ENCODE data around the gene ST3GAL5.
"Not testable (repeated sequence)": the region's sequence is repeated elsewhere in the genome, so short reads cannot be mapped to it uniquely, and the experiment has no call there.

ST3GAL5 gene

DNA sequence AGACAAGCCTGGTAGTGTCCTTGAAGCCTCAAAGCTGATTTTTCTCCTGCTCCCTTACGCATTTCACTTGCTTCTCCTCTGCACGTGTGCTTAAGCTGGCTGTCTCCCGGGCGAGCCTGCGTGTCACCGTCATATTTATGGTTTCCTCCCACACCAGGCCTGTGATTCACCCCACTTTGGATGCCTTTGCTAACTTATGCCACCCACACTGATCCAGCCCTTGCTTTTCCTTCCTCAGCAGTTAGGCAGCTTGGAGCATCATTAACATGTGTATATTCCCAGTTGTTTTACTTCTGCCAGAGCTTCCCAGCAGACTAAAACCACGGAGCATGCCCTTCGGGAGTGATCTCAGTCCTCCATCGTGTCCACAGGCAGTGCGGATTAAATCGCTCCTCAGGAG lies 2.2 kb downstream of the ST3GAL5 start:
- no peak for TF ChIP-seq EZH2 (IDR thresholded peaks at IDR 0.05; ENCODE audit: borderline replicate concordance, low read depth, low read length, severe bottlenecking)
- TF ChIP-seq, protein P1, sequence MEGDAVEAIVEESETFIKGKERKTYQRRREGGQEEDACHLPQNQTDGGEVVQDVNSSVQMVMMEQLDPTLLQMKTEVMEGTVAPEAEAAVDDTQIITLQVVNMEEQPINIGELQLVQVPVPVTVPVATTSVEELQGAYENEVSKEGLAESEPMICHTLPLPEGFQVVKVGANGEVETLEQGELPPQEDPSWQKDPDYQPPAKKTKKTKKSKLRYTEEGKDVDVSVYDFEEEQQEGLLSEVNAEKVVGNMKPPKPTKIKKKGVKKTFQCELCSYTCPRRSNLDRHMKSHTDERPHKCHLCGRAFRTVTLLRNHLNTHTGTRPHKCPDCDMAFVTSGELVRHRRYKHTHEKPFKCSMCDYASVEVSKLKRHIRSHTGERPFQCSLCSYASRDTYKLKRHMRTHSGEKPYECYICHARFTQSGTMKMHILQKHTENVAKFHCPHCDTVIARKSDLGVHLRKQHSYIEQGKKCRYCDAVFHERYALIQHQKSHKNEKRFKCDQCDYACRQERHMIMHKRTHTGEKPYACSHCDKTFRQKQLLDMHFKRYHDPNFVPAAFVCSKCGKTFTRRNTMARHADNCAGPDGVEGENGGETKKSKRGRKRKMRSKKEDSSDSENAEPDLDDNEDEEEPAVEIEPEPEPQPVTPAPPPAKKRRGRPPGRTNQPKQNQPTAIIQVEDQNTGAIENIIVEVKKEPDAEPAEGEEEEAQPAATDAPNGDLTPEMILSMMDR (IDR thresholded peaks at IDR 0.05; ENCODE audit: borderline replicate concordance, extremely low read depth, low read length, poor library complexity, severe bottlenecking), result no peak
- no peak for ATAC-seq (ENCODE audit: insufficient read depth, low read depth)
- Histone ChIP-seq H3K9ac (ENCODE audit: low read depth, low read length) (peak overlapping the region; percentile 76; the same call in 1 of the 2 replicates), H3K36me3 (ENCODE audit: insufficient read depth, low read length) (peaks cover 4% of the 10 kb centered on the region; the same call in 1 of the 2 replicates), H3K79me2 (ENCODE audit: insufficient read depth, low read length) (peaks cover 60% of the 10 kb centered on the region), H2AFZ (ENCODE audit: low read depth, low read length) (no peak overlapping the region), H3K27ac (ENCODE audit: low read length) (no peak overlapping the region; the same call in 1 of the 2 replicates), H3K4me1 (ENCODE audit: insufficient read depth, low read length) (peaks cover 51% of the 10 kb centered on the region), H3K27me3 (ENCODE audit: insufficient read depth, low read length, poor library complexity) (no peaks in the 10 kb centered on the region), H3K9me3 (ENCODE audit: insufficient read depth, low read length, severe bottlenecking) (peaks cover 6% of the 10 kb centered on the region), H3K4me2 (ENCODE audit: insufficient read depth, low read length) (peak overlapping the region; percentile 94), H3K4me3 (ENCODE audit: low read depth in 1 of 2, low read length in 2 of 2) (peak overlapping the region in 1 of 2 experiments; percentile 87; a peak in 1 of 4 replicates), H4K20me1 (ENCODE audit: insufficient read depth, low read length) (no peaks in the 10 kb centered on the region; the same call in 1 of the 2 replicates)
- DNase-seq, result no peak

DNA sequence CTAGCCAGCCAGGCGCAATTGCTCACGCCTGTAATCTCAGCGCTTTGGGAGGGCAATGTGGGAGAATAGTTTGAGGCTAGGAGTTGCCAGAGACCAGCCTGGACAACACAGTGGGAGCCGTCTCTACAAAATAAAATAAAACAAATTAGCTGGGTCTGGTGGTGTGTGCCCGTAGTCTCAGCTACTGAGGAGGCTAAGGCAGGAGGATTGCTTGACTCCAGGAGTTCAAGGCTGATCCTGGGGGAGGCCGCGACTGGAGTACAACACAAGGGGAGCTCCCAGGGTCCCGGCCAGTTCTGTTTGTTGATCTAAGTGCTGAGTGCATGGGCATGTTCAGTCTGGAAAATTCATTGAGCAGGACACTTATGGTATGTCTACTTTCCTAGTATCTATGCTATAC lies 2.6 kb downstream of the ST3GAL5 start:
- Histone ChIP-seq H3K27ac (ENCODE audit: low read length) (no peak overlapping the region), H3K9me3 (ENCODE audit: insufficient read depth, low read length, severe bottlenecking) (peaks cover 6% of the 10 kb centered on the region)
- TF ChIP-seq, protein P1 (IDR thresholded peaks at IDR 0.05; ENCODE audit: borderline replicate concordance, extremely low read depth, low read length, poor library complexity, severe bottlenecking), result no peak
- no peak for TF ChIP-seq EZH2 (IDR thresholded peaks at IDR 0.05; ENCODE audit: borderline replicate concordance, low read depth, low read length, severe bottlenecking)

DNA sequence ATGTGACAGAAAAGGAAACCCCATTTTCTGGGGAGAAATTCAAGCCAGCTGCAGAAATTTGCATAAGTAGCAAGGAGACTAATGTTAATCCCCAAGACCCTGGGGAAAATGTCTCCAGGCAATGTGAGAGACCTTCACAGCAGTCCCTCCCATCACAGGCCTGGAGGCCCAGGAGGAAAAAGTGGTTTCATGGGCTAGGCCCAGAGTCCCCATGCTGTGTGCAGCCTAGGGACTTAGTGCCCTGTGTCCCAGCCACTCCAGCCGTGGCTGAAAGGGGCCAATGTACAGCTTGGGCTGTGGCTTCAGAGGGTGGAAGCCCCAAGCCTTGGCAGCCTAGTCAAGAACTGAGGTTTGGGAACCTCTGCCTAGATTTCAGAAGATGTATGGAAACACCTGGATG lies 7.0 kb downstream of the ST3GAL5 start:
- not testable (repeated sequence) for H3K27me3 ChIP-seq (ENCODE audit: insufficient read depth, low read length, poor library complexity); ATAC-seq (ENCODE audit: insufficient read depth, low read depth); H4K20me1 ChIP-seq (ENCODE audit: insufficient read depth, low read length); H3K9ac ChIP-seq (ENCODE audit: low read depth, low read length); H3K4me2 ChIP-seq (ENCODE audit: insufficient read depth, low read length); H3K9me3 ChIP-seq (ENCODE audit: insufficient read depth, low read length, severe bottlenecking); H3K4me3 ChIP-seq (ENCODE audit: low read depth in 1 of 2, low read length in 2 of 2); H2AFZ ChIP-seq (ENCODE audit: low read depth, low read length); H3K27ac ChIP-seq (ENCODE audit: low read length); DNase-seq; H3K36me3 ChIP-seq (ENCODE audit: insufficient read depth, low read length)
- Histone ChIP-seq H3K4me1 (ENCODE audit: insufficient read depth, low read length) (peaks cover 36% of the 10 kb centered on the region), H3K79me2 (ENCODE audit: insufficient read depth, low read length) (peaks cover 69% of the 10 kb centered on the region)

More for the DNA sequence above, 2.6 kb downstream of the ST3GAL5 start:
- Histone ChIP-seq H3K36me3 (ENCODE audit: insufficient read depth, low read length) (peaks cover 4% of the 10 kb centered on the region; the same call in 1 of the 2 replicates), H4K20me1 (ENCODE audit: insufficient read depth, low read length) (no peaks in the 10 kb centered on the region; the same call in 1 of the 2 replicates), H3K4me2 (ENCODE audit: insufficient read depth, low read length) (peak overlapping the region; percentile 94; the same call in 1 of the 2 replicates), H2AFZ (ENCODE audit: low read depth, low read length) (no peak overlapping the region), H3K4me1 (ENCODE audit: insufficient read depth, low read length) (peaks cover 51% of the 10 kb centered on the region), H3K79me2 (ENCODE audit: insufficient read depth, low read length) (peaks cover 60% of the 10 kb centered on the region), H3K27me3 (ENCODE audit: insufficient read depth, low read length, poor library complexity) (no peaks in the 10 kb centered on the region), H3K4me3 (ENCODE audit: low read depth in 1 of 2, low read length in 2 of 2) (0 out of 4 replicates have a peak overlapping the region, but pooled peaks of 1 of the 2 experiments have one; percentile 13), H3K9ac (ENCODE audit: low read depth, low read length) (no peak overlapping the region)
- ATAC-seq (ENCODE audit: insufficient read depth, low read depth) (no peak), DNase-seq (no peak)

DNA sequence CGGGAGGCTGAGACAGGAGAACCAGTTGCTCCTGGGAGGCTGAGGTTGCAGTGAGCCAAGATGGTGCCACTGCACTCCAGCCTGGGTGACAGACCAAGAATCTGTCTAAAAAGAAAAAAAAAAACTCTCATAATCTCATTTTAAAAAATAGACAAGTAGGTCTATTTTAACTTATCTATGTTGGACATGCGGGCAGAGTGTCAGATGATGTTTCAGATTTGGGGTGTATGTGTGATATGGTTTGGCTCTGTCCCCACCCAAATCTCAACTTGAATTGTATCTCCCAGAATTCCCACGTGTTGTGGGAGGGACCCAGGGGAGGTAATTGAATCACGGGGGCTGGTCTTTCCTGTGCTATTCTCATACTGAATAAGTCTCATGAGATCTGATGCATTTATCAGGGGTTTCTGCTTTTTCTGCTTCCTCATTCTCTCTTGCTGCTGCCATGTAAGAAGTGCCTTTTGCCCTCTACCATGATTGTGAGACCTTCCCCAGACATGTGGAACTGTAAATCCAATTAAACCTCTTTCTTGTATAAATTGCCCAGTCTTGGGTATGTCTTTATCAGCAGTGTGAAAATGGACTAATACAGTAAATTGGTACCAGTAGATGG lies 8.0 kb downstream of the ST3GAL5 start:
- not testable (repeated sequence) for ATAC-seq (ENCODE audit: insufficient read depth, low read depth); H3K4me2 ChIP-seq (ENCODE audit: insufficient read depth, low read length); H3K4me3 ChIP-seq (ENCODE audit: low read depth in 1 of 2, low read length in 2 of 2); H3K27me3 ChIP-seq (ENCODE audit: insufficient read depth, low read length, poor library complexity); H2AFZ ChIP-seq (ENCODE audit: low read depth, low read length); H3K9me3 ChIP-seq (ENCODE audit: insufficient read depth, low read length, severe bottlenecking); H4K20me1 ChIP-seq (ENCODE audit: insufficient read depth, low read length); H3K36me3 ChIP-seq (ENCODE audit: insufficient read depth, low read length); DNase-seq; H3K9ac ChIP-seq (ENCODE audit: low read depth, low read length); H3K27ac ChIP-seq (ENCODE audit: low read length)
- Histone ChIP-seq H3K4me1 (ENCODE audit: insufficient read depth, low read length) (peaks cover 27% of the 10 kb centered on the region), H3K79me2 (ENCODE audit: insufficient read depth, low read length) (peaks cover 62% of the 10 kb centered on the region)
